Measurements from ENCODE around the gene FTCD. TPM values are rescaled to one million over a fixed set of nuclear protein-coding genes. Genes with fewer than 3 reads are reported as not detected.

FTCD gene
- total and polyA plus RNA-seq, 2 of the 8 experiments (the other 6 are each of a cell fraction or from before 2014, with no cell fraction given) = 3.3 to 4.9 TPM

GRCh38 chr21:46138383-46138970, 16.9 kb downstream of the FTCD start (continued):
- TF ChIP-seq, protein P1, sequence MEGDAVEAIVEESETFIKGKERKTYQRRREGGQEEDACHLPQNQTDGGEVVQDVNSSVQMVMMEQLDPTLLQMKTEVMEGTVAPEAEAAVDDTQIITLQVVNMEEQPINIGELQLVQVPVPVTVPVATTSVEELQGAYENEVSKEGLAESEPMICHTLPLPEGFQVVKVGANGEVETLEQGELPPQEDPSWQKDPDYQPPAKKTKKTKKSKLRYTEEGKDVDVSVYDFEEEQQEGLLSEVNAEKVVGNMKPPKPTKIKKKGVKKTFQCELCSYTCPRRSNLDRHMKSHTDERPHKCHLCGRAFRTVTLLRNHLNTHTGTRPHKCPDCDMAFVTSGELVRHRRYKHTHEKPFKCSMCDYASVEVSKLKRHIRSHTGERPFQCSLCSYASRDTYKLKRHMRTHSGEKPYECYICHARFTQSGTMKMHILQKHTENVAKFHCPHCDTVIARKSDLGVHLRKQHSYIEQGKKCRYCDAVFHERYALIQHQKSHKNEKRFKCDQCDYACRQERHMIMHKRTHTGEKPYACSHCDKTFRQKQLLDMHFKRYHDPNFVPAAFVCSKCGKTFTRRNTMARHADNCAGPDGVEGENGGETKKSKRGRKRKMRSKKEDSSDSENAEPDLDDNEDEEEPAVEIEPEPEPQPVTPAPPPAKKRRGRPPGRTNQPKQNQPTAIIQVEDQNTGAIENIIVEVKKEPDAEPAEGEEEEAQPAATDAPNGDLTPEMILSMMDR (IDR thresholded peaks at IDR 0.05; ENCODE audit: control extremely low read depth in 1 of 3, insufficient read depth in 1 of 3, low read depth in 1 of 3, low read length in 3 of 3) = no peak

All from H1 (cell line).